SKM-1 (cell line): ENCODE measurements around the gene IFT122.
"Not testable (repeated sequence)": the region's sequence is repeated elsewhere in the genome, so short reads cannot be mapped to it uniquely, and the experiment has no call there.

Experiments
- DNase-seq: peaks from one replicate; lab custom pipeline; 2025; ENCODE audit not compliant: unreplicated experiment; lab: John Stamatoyannopoulos, UW

Gene IFT122

DNA sequence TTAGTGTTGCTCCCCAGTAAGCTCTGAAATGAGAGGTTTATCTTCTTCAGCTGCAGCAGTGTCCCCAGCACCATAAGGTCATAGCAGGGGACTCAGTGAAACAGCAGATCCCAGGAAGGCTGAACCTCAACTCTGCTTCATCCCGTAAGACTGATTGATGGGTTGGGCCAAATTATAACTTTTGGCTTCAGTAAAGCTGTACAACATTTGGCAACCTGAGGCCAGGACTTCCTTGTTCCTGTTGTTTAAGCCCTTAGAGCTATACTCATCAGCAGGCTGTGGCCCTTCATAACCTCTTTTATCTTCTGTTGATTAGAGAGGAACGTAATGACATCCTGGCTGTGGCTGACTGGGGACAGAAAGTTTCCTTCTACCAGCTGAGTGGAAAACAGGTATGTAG lies 29.0 kb downstream of the IFT122 start:
- no peak for DNase-seq

DNA sequence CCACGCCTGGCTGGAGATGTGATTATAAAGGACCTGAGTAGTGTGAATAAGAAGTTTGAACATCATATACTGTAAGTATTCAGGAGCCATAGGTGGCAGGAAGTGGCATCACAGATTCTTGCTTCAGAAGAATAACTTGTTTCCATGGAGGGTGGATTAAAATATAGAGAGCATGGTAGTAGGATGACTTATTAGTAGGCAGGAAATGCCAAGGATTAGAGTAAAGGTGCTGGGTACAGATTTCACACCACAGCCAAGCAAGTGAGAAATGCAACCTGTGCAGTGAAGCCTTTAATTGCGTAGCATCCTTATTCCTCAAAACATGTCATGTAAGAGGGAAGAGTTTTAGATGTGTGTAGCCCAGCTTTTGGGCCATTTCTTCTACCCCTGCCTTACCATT lies 30.8 kb downstream of the IFT122 start:
- DNase-seq, result no peak

DNA sequence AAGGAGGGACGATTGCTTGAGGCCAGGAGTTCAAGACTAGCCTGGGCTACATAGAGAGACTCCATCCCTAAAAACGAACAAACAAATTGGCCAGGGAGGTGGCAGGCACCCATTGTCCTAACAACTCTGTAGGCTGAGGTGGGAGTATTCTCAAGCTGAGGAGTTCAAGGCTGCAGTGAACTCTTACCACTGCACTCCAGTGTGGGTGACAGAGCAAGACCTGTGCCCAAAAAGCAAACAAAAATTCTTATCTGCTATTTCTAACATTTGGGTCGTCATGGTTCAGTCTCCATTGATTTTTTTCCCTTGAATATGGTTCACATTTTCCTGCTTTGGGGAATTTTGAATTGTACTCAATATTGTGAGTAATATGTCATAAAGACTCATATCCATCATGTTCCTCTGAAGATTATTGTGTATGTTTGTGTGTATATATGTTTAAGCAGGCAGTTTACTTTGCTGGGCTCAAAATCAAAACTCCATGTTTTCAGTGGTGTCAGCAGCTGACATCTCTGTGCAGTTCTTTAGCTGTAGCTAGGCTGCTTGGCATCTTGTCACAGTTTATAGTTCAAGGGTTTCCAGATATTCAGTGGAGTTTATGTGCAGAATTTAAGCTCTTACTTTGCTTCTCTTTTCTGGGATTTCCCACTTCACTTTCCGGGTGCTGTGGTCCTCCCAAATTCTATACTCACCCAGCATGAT lies 33.2 kb downstream of the IFT122 start:
- DNase-seq, result no peak

DNA sequence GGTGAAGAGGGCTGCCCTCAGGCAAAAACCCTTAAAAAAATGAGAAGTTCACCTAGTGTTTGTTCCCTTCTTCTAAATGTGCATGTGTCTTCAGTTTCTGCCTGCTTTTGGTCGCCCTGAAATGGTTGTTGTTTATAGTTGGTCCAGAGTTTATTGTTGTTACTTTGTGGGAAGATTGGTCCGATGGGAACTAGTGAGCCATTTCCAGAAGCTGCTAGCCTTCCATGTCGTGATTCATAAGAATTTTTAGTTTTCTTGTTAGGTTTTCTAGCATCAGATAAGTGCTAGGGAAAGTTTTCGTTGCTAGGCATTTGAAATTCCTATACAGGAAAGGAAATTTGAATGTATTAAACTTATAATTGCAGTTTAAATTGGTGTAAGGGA lies 33.7 kb downstream of the IFT122 start:
- DNase-seq, result no peak

DNA sequence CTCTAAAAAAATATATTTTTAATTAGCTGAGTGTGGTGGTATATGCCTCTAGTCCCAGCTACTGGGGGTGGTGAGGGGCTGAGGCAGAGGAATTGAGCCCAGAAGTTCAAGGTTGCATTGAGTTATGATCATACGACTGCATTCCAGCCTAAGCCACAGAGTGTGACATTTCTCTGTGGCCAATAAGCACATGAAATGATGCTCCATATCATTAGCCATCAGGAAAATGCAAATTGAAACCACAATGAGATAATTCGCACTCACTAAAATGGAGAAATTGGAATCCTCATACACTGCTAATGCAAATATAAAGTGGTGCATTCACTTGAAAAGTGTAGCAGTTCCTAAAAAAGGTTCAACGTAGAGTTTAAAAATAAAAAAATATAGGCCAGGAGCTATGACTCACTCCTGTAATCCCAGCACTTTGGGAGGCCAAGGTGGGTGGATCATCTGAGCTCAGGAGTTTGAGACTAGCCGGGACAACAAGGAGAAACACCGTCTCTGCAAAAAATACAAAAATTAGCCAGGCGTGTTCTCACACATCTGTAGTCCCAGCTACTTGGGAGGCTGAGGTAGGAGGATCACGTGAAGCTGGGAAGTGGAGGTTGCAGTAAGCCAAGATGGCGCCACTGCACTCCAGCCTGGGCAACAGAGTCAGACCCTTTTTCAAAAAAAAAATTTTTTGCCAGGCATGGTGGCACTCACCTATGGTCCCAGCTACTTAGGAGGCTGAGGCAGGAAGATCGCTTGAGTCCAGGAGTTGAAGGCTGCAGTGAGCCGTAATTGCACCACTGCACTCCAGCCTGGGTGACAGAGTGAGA lies 35.2 kb downstream of the IFT122 start:
- DNase-seq, result no peak

DNA sequence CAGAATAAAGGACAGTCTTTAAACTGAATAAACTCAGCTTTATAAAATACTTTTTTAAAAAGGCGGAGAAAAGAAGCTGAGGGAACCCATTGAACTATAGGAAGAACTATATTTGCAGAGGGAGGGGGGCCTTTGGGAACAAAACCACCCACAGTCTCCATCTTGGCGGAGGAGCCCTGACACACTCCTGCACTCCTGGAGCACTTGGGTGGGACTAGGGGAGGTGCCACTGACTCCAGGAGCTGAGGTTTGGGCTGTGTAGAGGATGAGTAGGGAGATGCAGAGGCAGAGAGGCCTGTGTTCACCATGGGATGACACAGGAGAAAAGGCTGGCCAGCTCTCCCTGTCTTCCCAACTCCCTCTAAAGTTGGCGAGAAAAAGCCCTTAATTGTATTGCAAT lies 35.8 kb downstream of the IFT122 start:
- DNase-seq, result no peak

DNA sequence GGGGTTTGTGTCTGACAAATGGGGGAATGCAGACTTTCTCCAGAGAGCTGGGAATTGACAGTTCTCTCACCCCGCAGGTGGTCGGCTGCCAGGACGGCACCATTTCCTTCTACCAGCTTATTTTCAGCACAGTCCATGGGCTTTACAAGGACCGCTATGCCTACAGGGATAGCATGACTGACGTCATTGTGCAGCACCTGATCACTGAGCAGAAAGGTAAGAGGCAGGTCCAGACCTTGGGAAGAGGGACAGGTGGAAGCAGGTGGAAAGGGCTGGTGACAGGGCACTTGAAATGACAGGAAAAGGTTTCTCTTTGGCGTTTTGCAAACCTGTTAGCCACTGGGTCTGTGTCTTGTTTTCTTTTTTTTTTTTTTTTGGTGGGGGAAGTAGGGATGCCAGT lies 36.6 kb downstream of the IFT122 start:
- DNase-seq, result no peak

DNA sequence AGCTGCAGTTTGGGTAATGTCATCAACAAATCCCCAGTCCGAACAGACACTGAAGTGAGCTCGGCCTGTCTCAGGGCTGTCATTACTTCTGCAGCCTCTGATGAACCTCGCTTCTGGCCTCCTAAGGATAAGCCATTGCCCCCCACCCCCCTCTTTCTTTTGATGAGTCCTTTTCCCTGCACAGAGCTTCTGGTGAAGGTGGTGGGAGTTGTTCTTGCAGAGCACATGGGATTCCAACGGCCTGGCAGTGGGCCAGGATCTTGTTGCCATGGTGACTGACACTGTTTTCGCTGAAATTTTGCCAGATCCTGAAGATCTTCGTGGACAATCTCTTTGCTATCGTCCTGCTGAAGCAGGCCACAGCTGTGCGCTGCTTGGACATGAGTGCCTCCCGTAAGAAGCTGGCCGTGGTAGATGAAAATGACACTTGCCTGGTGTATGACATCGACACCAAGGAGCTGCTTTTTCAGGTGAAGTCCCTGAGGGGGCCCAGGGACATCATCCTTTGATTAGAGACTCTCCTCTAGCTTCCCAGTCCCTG lies 41.3 kb downstream of the IFT122 start:
- not testable (repeated sequence) for DNase-seq

DNA sequence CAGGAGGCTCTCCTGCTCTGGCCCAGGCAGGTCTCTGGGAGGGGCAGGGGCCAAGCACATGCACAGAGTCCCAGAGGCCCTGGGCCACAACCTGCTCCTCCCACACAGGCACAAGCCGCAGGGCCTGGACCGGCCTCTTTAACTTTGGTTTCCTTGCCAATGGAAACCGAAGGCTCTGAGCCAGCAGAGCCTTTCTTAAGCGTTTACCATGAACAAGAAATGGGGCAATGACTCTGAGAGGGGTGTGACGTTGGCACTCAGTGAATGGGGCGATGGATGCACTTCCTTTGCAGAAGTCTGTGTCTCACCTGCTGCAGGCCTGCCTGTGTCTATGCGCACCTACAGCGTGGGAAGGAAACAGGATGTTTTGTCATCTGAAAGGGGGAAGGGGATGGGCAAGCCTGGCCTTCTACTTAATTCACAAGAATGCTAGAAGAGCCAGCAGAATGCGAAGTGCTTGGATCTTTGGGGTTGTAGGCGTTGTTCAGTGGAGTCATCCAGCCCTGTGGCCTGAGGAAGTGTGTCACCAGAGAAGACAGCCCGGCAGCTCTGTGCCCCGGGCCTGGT lies 41.8 kb downstream of the IFT122 start:
- no peak for DNase-seq

DNA sequence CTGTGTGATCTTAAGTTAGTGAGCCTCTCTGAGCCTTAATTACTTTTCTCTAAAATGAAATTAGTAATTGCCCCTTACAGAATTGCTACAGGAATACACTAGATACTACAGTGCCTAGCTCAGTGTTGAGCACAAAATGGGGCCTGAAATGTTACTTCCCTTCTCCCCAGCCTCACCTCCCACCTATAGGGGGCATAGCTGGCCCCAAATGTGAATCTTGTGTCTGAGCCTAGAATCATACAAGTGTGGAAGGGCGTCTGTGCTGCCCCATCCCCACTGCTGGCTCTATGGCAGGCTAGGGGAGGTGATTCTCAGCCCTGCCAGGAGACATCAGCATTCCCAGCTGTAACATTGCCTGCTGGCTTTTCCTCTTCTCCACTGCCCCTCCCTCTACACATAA lies 42.7 kb downstream of the IFT122 start:
- no peak for DNase-seq

DNA sequence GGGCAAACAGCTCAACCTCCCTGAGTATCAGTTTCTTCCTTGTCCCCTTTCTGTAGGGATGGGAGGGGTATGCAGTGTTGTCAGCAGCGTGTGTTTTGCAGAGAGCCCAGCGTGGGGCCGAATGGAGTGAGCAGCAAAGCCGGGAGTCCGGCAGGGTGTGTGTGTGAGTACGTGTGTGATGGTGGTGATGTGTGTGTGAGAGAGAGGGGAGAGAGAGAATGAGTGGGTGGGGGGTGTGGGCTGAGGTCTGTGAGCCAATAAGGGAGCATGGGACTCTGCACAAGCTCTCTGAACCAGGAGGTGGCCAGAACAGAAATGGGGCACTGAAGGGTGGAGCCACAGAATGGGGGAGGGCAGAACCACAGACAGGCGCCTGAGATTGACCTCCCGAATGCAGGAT lies 43.8 kb downstream of the IFT122 start:
- DNase-seq, result no peak

DNA sequence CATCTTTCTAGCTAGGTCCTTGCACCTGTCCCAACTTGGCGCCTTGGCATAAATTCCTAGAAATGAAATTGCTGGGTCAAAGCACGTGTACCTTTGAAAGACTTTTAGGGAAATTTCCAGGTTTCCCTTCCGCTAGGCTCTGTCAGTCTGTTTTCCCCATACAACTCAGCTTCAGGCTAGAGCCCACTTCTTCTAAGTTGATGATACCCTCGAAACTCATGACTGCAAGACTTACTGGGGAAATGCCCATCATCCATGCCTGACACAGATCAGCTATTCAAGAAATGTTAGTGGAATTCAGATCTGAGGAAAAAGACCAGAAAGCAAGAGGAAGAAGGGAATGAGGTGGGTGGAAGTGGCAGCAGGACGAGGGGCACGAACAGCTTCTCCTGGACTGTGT lies 45.1 kb downstream of the IFT122 start:
- not testable (repeated sequence) for DNase-seq

DNA sequence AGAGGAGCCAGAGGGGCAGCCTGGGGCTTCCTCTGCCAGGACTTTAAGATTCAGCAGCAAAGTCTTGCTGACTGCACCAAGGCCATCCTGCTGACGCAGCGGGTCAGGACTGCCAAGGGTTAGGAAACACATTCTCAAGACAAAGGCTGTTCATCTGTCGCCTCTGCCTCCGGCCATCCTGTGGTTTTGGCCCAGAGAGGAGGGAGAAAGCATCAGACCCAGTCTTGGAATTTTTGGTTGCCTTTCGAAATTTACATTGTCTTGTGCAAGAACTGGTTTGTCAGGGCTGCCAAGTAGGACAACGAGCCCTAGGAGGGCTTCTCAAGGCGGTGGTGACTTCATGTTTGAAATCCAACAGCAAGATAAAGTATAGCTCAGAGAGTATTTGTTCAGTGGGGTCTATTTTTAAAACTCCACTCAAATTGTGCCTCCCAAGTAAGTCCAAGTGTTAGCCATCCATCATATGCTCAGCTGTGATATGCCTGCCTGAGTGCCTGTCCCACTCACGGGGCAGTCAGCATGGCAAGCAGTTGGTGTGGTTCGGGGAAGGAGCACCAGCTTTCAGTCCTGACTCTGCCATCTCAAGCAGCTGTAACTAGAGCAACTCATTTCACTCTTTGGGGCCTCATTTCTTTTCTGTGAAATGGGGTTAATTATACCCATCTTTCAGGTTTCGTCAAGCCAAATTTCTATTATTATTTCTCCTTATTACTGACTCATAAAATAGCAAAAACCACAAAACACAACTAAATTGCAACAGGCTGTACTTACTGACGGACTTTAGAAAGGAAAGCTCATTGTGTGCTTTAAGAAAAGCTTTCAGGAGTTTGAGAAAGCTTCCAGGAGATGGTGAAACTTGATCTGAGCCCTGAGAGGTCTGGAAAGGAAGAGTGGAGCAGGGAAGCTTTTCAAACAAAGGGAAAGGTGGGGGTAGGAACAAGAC lies 46.0 kb downstream of the IFT122 start:
- DNase-seq, result no peak

DNA sequence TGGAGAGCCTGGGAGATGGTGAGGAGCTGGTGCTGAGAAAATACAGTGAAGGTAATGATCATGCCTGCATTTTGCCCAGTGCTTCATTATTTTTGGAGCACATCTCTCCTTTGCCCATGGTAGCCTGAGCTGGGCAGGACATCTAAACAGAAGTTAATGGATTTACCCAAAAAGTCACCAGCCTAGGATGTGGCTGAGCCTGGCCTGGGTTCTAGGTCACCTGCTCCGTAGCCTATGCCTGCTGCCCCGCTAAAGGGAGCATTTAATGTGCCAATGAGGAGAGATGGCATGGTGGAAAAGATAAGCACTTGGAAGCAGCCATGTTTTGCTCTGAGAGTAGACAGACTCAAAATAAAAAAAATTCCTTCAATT lies 46.6 kb downstream of the IFT122 start:
- DNase-seq, result no peak

DNA sequence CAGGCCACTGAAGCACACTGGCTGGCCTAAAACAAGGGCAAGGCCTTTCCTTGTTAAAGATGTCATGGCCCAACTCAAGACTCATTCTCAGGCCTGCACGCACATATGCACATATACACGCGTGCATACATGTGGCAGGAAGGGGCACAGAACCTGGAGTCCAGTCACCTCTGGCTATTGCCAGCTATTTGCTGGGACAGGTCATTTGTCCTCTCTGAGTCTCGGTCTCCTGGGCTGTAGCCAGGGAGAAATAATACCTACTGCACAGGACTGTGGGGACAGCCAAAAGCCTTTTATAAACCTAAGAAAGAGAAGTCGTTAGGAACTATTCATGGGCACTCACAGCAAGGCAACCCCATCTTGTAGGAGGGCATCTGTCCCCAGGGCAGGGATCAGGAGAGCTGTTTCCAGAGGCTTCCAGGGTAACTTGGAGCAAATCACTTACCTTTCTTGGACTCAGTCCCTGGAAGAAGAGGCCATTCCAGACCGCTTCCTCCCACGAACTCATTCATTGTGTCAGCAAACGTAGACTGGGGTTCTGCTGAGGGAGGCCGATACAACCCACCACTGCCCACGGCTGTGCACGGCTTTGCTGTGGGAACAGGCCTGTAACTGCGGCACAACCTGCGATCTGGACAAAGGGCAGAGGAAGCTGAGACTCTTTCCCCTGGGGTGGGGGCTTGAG lies 47.3 kb downstream of the IFT122 start:
- DNase-seq, result no peak

DNA sequence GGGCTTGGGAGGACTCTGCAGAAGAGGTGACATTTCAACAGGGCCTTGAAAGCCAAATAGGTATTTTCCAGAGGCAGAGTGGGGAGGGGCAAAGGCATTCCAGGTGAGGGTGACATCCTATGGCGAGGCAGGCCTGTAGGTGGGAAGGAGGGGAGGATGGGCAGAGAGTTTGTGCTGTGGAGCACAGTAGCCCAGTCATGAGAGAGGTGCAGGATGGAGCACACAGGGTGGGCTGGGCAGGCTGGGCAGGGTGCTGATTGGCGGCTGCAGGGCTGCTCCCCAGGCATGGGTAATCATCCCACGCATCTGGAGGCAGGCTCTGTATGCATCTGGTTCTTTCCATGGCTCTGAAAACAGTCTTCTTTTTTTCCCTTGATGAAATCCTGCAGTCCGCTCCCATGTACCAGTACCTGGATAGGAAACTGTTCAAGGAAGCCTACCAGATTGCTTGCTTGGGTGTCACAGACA lies 47.9 kb downstream of the IFT122 start:
- not testable (repeated sequence) for DNase-seq

DNA sequence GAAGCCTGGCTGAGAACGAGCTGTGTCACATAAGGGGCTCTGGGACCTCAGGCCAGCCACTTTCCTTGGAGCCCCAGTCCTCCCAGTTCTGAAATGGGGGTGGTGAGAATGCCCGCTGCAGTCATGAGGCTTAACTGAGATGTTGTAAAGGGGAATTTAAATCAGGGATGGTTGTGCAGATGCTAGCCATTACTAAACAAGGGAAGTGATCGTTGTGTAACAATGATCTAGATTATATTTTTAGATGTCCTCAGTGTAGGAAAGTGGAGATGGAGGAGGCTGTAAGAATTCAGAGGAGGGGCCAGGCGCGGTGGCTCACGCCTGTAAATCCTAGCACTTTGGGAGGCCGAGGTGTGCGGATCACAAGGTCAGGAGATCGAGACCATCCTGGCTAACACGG lies 49.2 kb downstream of the IFT122 start:
- not testable (repeated sequence) for DNase-seq

DNA sequence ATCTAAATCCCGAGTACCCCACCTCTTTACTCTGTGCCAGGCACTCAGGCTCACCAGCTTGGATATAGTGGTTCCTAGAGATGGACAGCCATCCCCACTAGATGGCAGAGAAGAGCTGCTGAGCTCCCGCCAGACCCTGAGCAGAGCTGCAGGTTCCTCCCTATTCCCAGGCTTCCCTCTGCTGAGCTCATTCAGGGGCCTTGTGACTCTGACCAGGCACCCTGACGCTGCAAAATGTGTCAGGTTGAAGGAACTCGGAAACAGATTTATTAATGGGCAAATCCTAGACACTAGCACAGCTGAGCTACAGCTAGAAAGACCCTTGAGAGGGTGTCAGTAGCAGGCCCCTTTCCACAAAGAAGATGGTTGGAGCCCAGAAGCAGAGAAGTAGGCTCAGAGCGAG lies 50.2 kb downstream of the IFT122 start:
- peak; percentile 72 for DNase-seq

DNA sequence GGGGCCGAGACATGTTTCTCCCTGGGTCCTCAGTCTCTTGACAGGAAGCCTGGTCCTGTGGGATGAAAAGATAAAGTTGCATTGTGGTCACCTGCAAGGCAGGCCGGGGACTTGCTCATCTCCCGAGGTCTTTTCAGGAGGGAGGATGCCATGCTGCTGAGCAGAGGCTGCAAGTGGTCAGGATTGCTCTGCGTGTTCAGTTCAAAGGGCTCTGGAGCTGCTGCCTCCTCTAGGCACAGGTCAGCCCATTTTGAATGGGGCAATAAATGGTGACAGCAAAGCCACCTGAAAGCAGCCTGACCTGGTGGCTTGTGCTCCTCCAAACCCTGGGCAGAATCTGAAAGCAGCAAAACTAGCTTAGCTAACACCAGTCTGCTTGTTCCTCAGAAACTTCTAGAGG lies 51.1 kb downstream of the IFT122 start:
- not testable (repeated sequence) for DNase-seq

DNA sequence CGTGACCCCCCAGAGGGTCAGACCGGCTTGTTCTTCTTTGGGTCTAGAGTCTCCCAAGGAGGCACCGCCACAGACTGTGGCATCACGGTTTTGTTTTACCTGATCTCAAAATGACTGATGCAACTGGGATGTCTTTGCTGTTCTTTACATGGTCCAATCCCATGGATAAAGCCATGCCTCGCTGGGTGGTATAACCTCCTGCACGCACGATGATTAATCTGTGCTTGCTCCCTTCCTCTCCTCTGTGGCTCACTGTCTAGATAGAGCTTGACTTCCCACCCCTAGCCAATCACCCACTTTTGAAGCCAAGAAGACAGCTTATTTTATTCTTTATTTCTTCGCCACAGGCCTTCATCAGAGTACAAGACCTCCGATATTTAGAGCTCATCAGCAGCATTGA lies 51.8 kb downstream of the IFT122 start:
- no peak for DNase-seq
